Measurements from ENCODE around the gene SPDYA. TPM values are rescaled to one million over a fixed set of nuclear protein-coding genes. Genes with fewer than 3 reads are reported as not detected.

The SPDYA gene
- total and polyA plus RNA-seq, 2 of the 13 experiments (the other 11 are each of a cell fraction or from before 2014, with no cell fraction given): 0.32 to 0.75 TPM

DNA sequence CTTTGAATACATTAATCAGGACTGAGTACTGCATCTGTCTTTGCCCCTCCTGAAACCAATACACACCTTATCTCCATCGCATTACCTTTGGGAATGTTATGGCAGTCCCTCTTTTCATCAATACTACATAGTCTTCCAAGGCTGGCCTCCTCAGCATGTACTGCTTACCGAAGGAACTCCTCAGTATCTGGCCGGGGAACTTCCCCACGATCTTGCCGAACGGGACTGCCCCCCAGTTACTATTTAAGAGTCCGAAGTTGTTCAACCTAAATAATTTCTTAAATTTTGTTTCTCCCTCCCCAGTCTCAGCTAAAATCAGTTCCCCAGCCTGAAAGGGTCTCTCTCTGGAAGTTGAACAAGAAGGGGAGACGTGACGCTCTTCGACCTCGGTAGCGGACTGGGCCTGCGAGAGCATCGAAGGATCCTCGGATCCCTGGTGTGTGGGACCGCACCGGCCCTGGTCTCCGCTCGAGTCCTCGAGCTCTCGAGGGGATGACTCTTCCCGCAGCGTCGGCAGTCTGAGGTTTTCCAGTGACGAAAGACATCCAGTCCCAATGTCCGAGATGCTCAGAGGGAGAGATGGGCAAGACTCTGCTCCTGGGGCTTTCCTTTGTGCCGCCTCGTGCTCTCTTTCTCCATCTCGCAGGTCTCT is 59.0 kb downstream of the SPDYA start (continued):
- TF ChIP-seq EP300 (IDR thresholded peaks at IDR 0.05; ENCODE audit: low read depth in 2 of 2, low read length in 2 of 2) (no peak), EP300 (CRISPR knock-in tag; IDR thresholded peaks at IDR 0.05; ENCODE audit: borderline replicate concordance) (no peak), PHF5A (CRISPR knock-in tag; IDR thresholded peaks at IDR 0.05; ENCODE audit: low read depth, unreplicated experiment) (no peak), SALL2 (CRISPR knock-in tag; IDR thresholded peaks at IDR 0.05) (no peak), REPIN1 (CRISPR knock-in tag; IDR thresholded peaks at IDR 0.05; ENCODE audit: borderline replicate concordance, low read depth) (no peak), RARG (CRISPR knock-in tag; IDR thresholded peaks at IDR 0.05; ENCODE audit: low read depth) (no peak; the same call in 1 of the 2 replicates), ZNF543 (CRISPR knock-in tag; IDR thresholded peaks at IDR 0.05) (peak; percentile 23; the same call in 1 of the 2 replicates), ZEB1 (IDR thresholded peaks at IDR 0.05; ENCODE audit: insufficient replicate concordance, low read depth) (no peak), ZNF790 (CRISPR knock-in tag; IDR thresholded peaks at IDR 0.05; ENCODE audit: borderline replicate concordance) (no peak), ZNF275 (CRISPR knock-in tag; IDR thresholded peaks at IDR 0.05; ENCODE audit: borderline replicate concordance) (0 out of 2 replicates have a peak, but pooled peaks have one; percentile 71), NBN (conservative IDR thresholded peaks at IDR 0.05) (no peak), ZNF609 (CRISPR knock-in tag; IDR thresholded peaks at IDR 0.05; ENCODE audit: borderline replicate concordance) (peak; percentile 34; the same call in 1 of the 2 replicates), FOSL1 (CRISPR knock-in tag; IDR thresholded peaks at IDR 0.05; ENCODE audit: borderline replicate concordance) (no peak), PATZ1 (CRISPR knock-in tag; IDR thresholded peaks at IDR 0.05) (no peak), ZNF30 (CRISPR knock-in tag; IDR thresholded peaks at IDR 0.05) (0 out of 2 replicates have a peak, but pooled peaks have one; percentile 17), PAWR (CRISPR knock-in tag; IDR thresholded peaks at IDR 0.05; ENCODE audit: borderline replicate concordance) (0 out of 2 replicates have a peak, but pooled peaks have one; percentile 52), PCBP2 (optimal IDR thresholded peaks at IDR 0.05; ENCODE audit: low read depth, low read length, poor library complexity, severe bottlenecking) (no peak)
- TF ChIP-seq, protein P1, sequence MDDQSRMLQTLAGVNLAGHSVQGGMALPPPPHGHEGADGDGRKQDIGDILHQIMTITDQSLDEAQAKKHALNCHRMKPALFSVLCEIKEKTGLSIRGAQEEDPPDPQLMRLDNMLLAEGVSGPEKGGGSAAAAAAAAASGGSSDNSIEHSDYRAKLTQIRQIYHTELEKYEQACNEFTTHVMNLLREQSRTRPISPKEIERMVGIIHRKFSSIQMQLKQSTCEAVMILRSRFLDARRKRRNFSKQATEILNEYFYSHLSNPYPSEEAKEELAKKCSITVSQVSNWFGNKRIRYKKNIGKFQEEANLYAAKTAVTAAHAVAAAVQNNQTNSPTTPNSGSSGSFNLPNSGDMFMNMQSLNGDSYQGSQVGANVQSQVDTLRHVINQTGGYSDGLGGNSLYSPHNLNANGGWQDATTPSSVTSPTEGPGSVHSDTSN (CRISPR knock-in tag; IDR thresholded peaks at IDR 0.05; ENCODE audit: borderline replicate concordance): 0 out of 2 replicates have a peak, but pooled peaks have one; percentile 10

Measured in HepG2 (cell line).